ENCODE data around the gene DOK7.

- TF ChIP-seq CTCF (IDR thresholded peaks at IDR 0.05) = no peak
- no peak for TF ChIP-seq ZFX (IDR thresholded peaks at IDR 0.05; ENCODE audit: borderline replicate concordance)
Measured at GRCh38 chr4:3532751-3533422, 69.8 kb downstream of the DOK7 start.

Measured in 22Rv1 (cell line).